ENCODE data around the gene EVA1B.
A peak's percentile ranks its signal among the peaks of the same experiment; 100 is the strongest.

The EVA1B gene

GRCh38 chr1:36307601-36308330 is 15.7 kb downstream of the EVA1B start:
- H3K27ac ChIP-seq (ENCODE audit: low read depth, low read length), result no peak overlapping the region
- H3K4me3 ChIP-seq (ENCODE audit: low read length), result peak overlapping the region; percentile 89
- no peak for TF ChIP-seq EZH2phosphoT487 (IDR thresholded peaks at IDR 0.05; ENCODE audit: borderline replicate concordance, low read length)
- TF ChIP-seq CTCF (IDR thresholded peaks at IDR 0.05; ENCODE audit: low read depth, low read length, poor library complexity, severe bottlenecking), result no peak
- H3K27me3 ChIP-seq (ENCODE audit: control insufficient read depth, low read length), result no peaks in the 10 kb centered on the region
- H3K4me1 ChIP-seq (ENCODE audit: control insufficient read depth, low read length), result peaks cover 38% of the 10 kb centered on the region
- peaks cover 28% of the 10 kb centered on the region for H3F3A ChIP-seq (ENCODE audit: control insufficient read depth, insufficient read depth)
- no peaks in the 10 kb centered on the region for H3K9me2 ChIP-seq (replicated peaks; ENCODE audit: control insufficient read depth, low read length)
- H3K79me2 ChIP-seq (ENCODE audit: control insufficient read depth, low read length), result 0 out of 2 replicates have a peak, but pooled peaks cover 5% of the 10 kb centered on the region
- H3K4me2 ChIP-seq (ENCODE audit: low read length), result peak overlapping the region; percentile 93
- no peaks in the 10 kb centered on the region for H4K20me1 ChIP-seq (ENCODE audit: control insufficient read depth, insufficient read depth, low read depth, low read length)
- no peaks in the 10 kb centered on the region for H3K9me3 ChIP-seq (ENCODE audit: control insufficient read depth, insufficient read depth, low read length)
- H3K36me3 ChIP-seq (ENCODE audit: control insufficient read depth, low read length), result peaks cover 41% of the 10 kb centered on the region

GRCh38 chr1:36306902-36307456 is 16.5 kb downstream of the EVA1B start:
- H3K9me3 ChIP-seq (ENCODE audit: control insufficient read depth, insufficient read depth, low read length), result no peaks in the 10 kb centered on the region
- no peaks in the 10 kb centered on the region for H3K27me3 ChIP-seq (ENCODE audit: control insufficient read depth, low read length)
- H3K4me1 ChIP-seq (ENCODE audit: control insufficient read depth, low read length), result peaks cover 38% of the 10 kb centered on the region
- no peaks in the 10 kb centered on the region for H3K9me2 ChIP-seq (replicated peaks; ENCODE audit: control insufficient read depth, low read length)
- H3F3A ChIP-seq (ENCODE audit: control insufficient read depth, insufficient read depth), result peaks cover 28% of the 10 kb centered on the region
- H3K4me2 ChIP-seq (ENCODE audit: low read length), result peak overlapping the region; percentile 93
- H4K20me1 ChIP-seq (ENCODE audit: control insufficient read depth, insufficient read depth, low read depth, low read length), result no peaks in the 10 kb centered on the region
- peak overlapping the region; percentile 56; the same call in 1 of the 2 replicates for H3K27ac ChIP-seq (ENCODE audit: low read depth, low read length)
- peak overlapping the region; percentile 89 for H3K4me3 ChIP-seq (ENCODE audit: low read length)
- 0 out of 2 replicates have a peak, but pooled peaks cover 5% of the 10 kb centered on the region for H3K79me2 ChIP-seq (ENCODE audit: control insufficient read depth, low read length)
- TF ChIP-seq CTCF (IDR thresholded peaks at IDR 0.05; ENCODE audit: low read depth, low read length, poor library complexity, severe bottlenecking) (no peak), EZH2phosphoT487 (IDR thresholded peaks at IDR 0.05; ENCODE audit: borderline replicate concordance, low read length) (no peak)
- H3K36me3 ChIP-seq (ENCODE audit: control insufficient read depth, low read length), result peaks cover 49% of the 10 kb centered on the region

- peak within 1 kb of the TSS; percentile 89 for H3K4me3 ChIP-seq (ENCODE audit: low read length)
- TF ChIP-seq EZH2phosphoT487 (IDR thresholded peaks at IDR 0.05; ENCODE audit: borderline replicate concordance, low read length) (no peak), CTCF (IDR thresholded peaks at IDR 0.05; ENCODE audit: low read depth, low read length, poor library complexity, severe bottlenecking) (peak; percentile 43)
- 0 out of 2 replicates have a peak, but pooled peaks cover 5% of the 10 kb centered on the region for H3K79me2 ChIP-seq (ENCODE audit: control insufficient read depth, low read length)
- H3K4me1 ChIP-seq (ENCODE audit: control insufficient read depth, low read length), result peaks cover 38% of the 10 kb centered on the region
- peaks cover 28% of the 10 kb centered on the region for H3F3A ChIP-seq (ENCODE audit: control insufficient read depth, insufficient read depth)
- H3K27me3 ChIP-seq (ENCODE audit: control insufficient read depth, low read length), result no peaks in the 10 kb centered on the region
- H3K9me3 ChIP-seq (ENCODE audit: control insufficient read depth, insufficient read depth, low read length), result no peaks in the 10 kb centered on the region
- no peaks in the 10 kb centered on the region for H4K20me1 ChIP-seq (ENCODE audit: control insufficient read depth, insufficient read depth, low read depth, low read length)
- H3K27ac ChIP-seq (ENCODE audit: low read depth, low read length), result peak within 1 kb of the TSS; percentile 56
- peaks cover 55% of the 10 kb centered on the region for H3K36me3 ChIP-seq (ENCODE audit: control insufficient read depth, low read length)
- no peaks in the 10 kb centered on the region for H3K9me2 ChIP-seq (replicated peaks; ENCODE audit: control insufficient read depth, low read length)
- peak within 1 kb of the TSS; percentile 93 for H3K4me2 ChIP-seq (ENCODE audit: low read length)
Observed at GRCh38 chr1:36306210-36306901, 17.1 kb downstream of the EVA1B start, which contains the start of gene SH3D21. TSS of gene SH3D21 (plus strand) at chr1:36306368. CDS start at chr1:36306421, 53 bp downstream.
